GM12872 (cell line): ENCODE results near the gene MIGA1.

Experiments used
- TF ChIP-seq, protein P1 (sequence below): IDR thresholded peaks from 3 replicates; pipeline ENCODE4 v1.5.1; 2011; ENCODE audit warnings: low read depth, mild to moderate bottlenecking, low read length, moderate library complexity; ENCODE audit not compliant: insufficient read depth

Gene MIGA1

GRCh38 chr1:77866296-77866695 is 86.8 kb downstream of the MIGA1 start:
- TF ChIP-seq, protein P1, sequence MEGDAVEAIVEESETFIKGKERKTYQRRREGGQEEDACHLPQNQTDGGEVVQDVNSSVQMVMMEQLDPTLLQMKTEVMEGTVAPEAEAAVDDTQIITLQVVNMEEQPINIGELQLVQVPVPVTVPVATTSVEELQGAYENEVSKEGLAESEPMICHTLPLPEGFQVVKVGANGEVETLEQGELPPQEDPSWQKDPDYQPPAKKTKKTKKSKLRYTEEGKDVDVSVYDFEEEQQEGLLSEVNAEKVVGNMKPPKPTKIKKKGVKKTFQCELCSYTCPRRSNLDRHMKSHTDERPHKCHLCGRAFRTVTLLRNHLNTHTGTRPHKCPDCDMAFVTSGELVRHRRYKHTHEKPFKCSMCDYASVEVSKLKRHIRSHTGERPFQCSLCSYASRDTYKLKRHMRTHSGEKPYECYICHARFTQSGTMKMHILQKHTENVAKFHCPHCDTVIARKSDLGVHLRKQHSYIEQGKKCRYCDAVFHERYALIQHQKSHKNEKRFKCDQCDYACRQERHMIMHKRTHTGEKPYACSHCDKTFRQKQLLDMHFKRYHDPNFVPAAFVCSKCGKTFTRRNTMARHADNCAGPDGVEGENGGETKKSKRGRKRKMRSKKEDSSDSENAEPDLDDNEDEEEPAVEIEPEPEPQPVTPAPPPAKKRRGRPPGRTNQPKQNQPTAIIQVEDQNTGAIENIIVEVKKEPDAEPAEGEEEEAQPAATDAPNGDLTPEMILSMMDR = no peak

DNA sequence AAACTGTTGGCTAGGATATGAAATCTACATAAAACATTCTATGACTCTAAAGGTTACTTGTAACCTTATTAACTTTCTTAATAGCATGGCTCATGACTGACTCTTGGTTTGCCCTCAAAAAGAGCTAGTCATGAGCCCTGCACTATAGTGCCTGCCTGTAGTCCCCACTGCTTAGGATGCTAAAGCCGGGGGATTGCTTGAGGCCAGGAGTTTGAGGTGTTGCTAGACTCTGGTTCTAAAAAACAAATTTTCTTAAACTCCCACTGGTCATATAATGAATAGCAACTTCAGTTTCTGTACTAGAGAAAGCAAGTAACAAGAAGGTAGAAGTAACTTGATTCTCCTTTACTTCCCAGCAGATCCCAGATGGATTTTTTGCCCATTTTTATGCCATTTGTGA is 93.2 kb downstream of the MIGA1 start:
- TF ChIP-seq, protein P1 = no peak

DNA sequence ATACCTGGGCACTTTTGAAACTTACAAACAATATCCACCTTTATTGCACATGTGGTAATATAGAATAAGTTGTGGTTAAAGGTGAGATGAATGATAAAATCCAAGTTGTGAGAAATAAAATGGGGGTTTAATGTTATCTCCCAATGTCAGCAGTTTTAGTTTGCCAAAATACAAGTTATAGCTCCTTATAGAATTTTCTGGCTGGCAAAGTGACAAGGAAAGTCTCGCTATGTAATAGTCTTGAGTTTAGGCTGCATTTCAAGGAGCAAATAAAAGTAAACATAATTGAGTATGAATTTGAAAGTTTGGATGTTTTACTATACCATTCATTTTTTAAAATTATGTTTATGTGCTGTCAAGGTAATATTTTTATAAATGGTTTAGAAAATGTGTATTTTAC is 94.0 kb downstream of the MIGA1 start:
- TF ChIP-seq, protein P1 = no peak

GRCh38 chr1:77874804-77875445 is 95.5 kb downstream of the MIGA1 start:
- TF ChIP-seq, protein P1 = no peak

DNA sequence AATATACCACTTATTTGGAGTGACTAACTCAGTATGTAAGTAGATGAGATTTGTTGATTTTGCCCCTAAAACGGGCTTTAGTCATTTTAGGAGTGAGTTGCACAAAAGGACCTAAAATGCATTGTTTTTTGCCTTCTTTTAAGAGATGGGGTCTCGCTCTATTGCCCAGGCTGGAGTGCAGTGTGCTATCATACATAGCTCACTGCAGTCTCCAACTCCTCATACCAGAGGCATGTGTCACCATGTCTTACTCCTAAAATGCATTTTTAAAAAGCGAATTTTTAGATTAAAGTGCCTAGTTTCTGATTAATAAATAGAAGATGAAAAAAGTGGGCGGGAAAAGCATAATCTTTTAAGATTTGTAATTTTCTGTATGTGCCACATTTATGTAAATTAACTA is 97.4 kb downstream of the MIGA1 start:
- TF ChIP-seq, protein P1 = no peak

DNA sequence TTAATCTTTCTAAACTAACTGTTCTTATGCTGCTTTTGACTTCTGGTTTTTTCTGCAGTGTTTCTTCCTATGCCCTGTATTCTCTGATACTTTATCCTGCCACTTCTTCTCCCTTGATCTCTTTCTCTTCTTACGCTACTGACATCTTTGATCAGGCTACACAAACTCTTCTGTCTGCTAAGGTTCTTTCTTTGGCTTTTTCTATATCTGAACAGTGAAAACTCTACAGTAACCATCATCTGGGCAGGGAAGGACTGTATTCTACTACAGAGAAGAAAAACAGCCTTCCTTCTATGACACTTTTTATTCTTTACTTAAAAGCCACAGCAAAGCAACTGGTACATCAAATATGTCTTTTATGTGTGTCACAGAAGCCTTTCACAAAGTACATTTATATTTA is 101.6 kb downstream of the MIGA1 start:
- TF ChIP-seq, protein P1 = no peak

GRCh38 chr1:77882411-77882810 is 103.0 kb downstream of the MIGA1 start:
- TF ChIP-seq, protein P1 = no peak
